Upper lobe of left lung (tissue), 6 donors: ENCODE results near the gene ITK. TPM values are rescaled to one million over a fixed set of nuclear protein-coding genes. Genes with fewer than 3 reads are reported as not detected.

Experiments
- ATAC-seq, 2 donors: fragments of 200-7000 bp; cut with Tn5 transposase; one replicate each; pipeline ENCODE4 v1.9.1; 2022; ENCODE audit warnings: mild to moderate bottlenecking in 2 of 2, moderate library complexity in 2 of 2; ENCODE audit not compliant: low FRiP score in 2 of 2
- DNase-seq, 2 donors: peaks; one replicate each; pipeline ENCODE4 v3.0.0-alpha.2; 2019 to 2020
- H3K27ac ChIP-seq, 4 donors: fragments of 200-600 bp; sonication (generic); one replicate each; pipeline ENCODE4 v1.5.1; 2016 to 2019
- H3K27me3 ChIP-seq, 4 donors: fragments of 200-600 bp; sonication (generic); one replicate each; pipeline ENCODE4 v1.5.1; 2017 to 2019
- H3K36me3 ChIP-seq, 4 donors: fragments of 200-600 bp; sonication (generic); one replicate each; pipeline ENCODE4 v1.5.1; 2016 to 2019
- H3K4me1 ChIP-seq, 4 donors: fragments of 200-600 bp; sonication (generic); one replicate each; pipeline ENCODE4 v1.5.1; 2018 to 2019
- H3K4me3 ChIP-seq, 4 donors: fragments of 200-600 bp; sonication (generic); one replicate each; pipeline ENCODE4 v1.5.1; 2017 to 2019; ENCODE audit warnings: mild to moderate bottlenecking in 2 of 4, moderate library complexity in 1 of 4
- H3K9me3 ChIP-seq, 4 donors: fragments of 200-600 bp; sonication (generic); one replicate each; pipeline ENCODE4 v1.5.1; 2018 to 2019
- CTCF ChIP-seq, 6 experiments: fragments of 450-650 bp in 4 of 6; fragments of 200-600 bp in 2 of 6; sonication (generic) in 2 of 6; IDR thresholded peaks; one replicate each; pipeline ENCODE4 v1.5.1; 2016 to 2019; ENCODE audit warnings: antibody characterized with exemption in 6 of 6
- EP300 ChIP-seq, 4 donors: sonication (generic); formaldehyde crosslinking; IDR thresholded peaks; one replicate each; pipeline ENCODE4 v1.5.1; 2017; ENCODE audit warnings: antibody characterized with exemption in 4 of 4, control low read depth in 2 of 4
- POLR2A ChIP-seq, 4 donors: fragments of 450-650 bp; IDR thresholded peaks; one replicate each; pipeline ENCODE4 v1.5.1; 2016 to 2017; ENCODE audit warnings: antibody characterized with exemption in 4 of 4, mild to moderate bottlenecking in 2 of 4
- POLR2AphosphoS5 ChIP-seq, 2 donors: sonication (generic); formaldehyde crosslinking; IDR thresholded peaks; one replicate each; pipeline ENCODE4 v1.5.1; 2017; ENCODE audit warnings: antibody characterized with exemption in 2 of 2
- WGBS, 2 donors: methylation state at CpG; one replicate each; pipeline ENCODE4 v1.1.5; 2017 to 2018; 5-methylcytosine and 5-hydroxymethylcytosine counted together
- total RNA-seq, 6 donors: library from RNA; depleted of rRNA in 4 of 6; stranded (reverse); fragments of >200 nt in 4 of 6; gene quantifications; one replicate each; pipeline versions ENCODE4 v1.1.0 to v1.2.1, GENCODE V29; 2016 to 2021
- donor health status: DM: no; HTN: no; CAD: no; lungs with moderate emphysema.
- donor health status: DM: no; HTN: yes; CAD: no; lungs with severe emphysema.

ITK gene
- total RNA-seq, 6 donors from 2014 or later: 5.0 to 15.2 (median 7.0) TPM

DNA sequence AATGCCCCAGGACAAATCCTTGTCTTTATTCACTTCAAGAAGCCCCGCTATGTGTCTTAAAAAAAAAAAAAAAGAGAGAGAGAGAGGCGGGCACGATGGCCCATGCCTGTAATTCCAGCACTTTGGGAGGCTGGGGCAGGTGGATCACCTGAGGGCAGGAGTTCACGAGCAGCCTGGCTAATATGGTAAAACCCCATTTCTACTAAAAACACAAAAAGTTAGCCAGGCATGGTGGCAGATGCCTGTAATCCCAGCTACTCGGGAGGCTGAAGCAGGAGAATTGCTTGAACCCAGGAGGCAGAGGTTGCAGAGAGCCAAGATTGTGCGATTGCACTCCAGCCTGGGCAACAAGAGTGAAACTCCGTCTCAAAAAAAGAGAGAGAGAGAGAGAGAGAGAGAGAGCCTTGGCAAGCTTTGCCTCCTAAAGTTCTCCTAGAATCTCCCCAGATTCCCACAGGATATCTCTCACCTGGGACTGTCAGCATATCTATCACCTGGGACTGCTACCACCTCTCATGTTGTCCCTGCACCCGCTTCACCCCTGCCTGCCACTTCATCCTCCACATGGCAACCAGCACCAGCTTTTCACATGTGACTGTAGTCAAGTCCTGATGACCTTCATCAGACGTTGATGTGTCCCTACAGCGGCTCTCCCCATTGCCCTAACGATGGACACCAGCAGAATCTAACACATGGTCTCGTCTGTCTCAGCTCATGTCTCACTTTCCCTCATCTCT is 5.8 kb downstream of the ITK start:
- Histone ChIP-seq H3K4me1 (no peaks in the 10 kb centered on the region), H3K36me3 (no peaks in the 10 kb centered on the region), H3K4me3 (no peak overlapping the region), H3K27me3 (no peaks in the 10 kb centered on the region), H3K27ac (no peak overlapping the region), H3K9me3 (no peaks in the 10 kb centered on the region)
- WGBS, 2 donors: 74 to 80% methylated on average over 12 of the region's 12 CpGs
- TF ChIP-seq POLR2A (IDR thresholded peaks at IDR 0.05) (no peak), CTCF (IDR thresholded peaks at IDR 0.05) (no peak), EP300 (IDR thresholded peaks at IDR 0.05) (no peak), POLR2AphosphoS5 (IDR thresholded peaks at IDR 0.05) (no peak)
- ATAC-seq: no peak
- DNase-seq: no peak

GRCh38 chr5:157187046-157187754 is 6.6 kb downstream of the ITK start:
- Histone ChIP-seq H3K9me3 (no peaks in the 10 kb centered on the region), H3K4me1 (no peaks in the 10 kb centered on the region), H3K36me3 (no peaks in the 10 kb centered on the region), H3K27ac (no peak overlapping the region), H3K27me3 (no peaks in the 10 kb centered on the region), H3K4me3 (no peak overlapping the region)
- no peak for ATAC-seq
- DNase-seq: no peak
- no peak for TF ChIP-seq EP300 (IDR thresholded peaks at IDR 0.05)
- TF ChIP-seq CTCF (IDR thresholded peaks at IDR 0.05): no peak
- TF ChIP-seq POLR2AphosphoS5 (IDR thresholded peaks at IDR 0.05): no peak
- TF ChIP-seq POLR2A (IDR thresholded peaks at IDR 0.05): no peak
- 60 to 63% methylated on average over 5 of the region's 5 CpGs for WGBS, 2 donors

GRCh38 chr5:157188270-157188669 is 7.6 kb downstream of the ITK start:
- Histone ChIP-seq H3K4me1 (no peaks in the 10 kb centered on the region), H3K9me3 (no peaks in the 10 kb centered on the region), H3K27me3 (no peaks in the 10 kb centered on the region), H3K36me3 (no peaks in the 10 kb centered on the region), H3K27ac (no peak overlapping the region), H3K4me3 (no peak overlapping the region)
- DNase-seq (no peak), ATAC-seq (no peak)
- TF ChIP-seq CTCF (IDR thresholded peaks at IDR 0.05) (no peak), POLR2A (IDR thresholded peaks at IDR 0.05) (no peak), EP300 (IDR thresholded peaks at IDR 0.05) (no peak), POLR2AphosphoS5 (IDR thresholded peaks at IDR 0.05) (no peak)

- H3K4me3 ChIP-seq: no peak overlapping the region
- TF ChIP-seq POLR2A (IDR thresholded peaks at IDR 0.05) (no peak), POLR2AphosphoS5 (IDR thresholded peaks at IDR 0.05) (no peak), CTCF (IDR thresholded peaks at IDR 0.05) (no peak), EP300 (IDR thresholded peaks at IDR 0.05) (no peak)
- no peak overlapping the region for H3K27ac ChIP-seq
- 84 to 88% methylated on average over 7 of the region's 7 CpGs for WGBS, 2 donors
- no peaks in the 10 kb centered on the region for H3K9me3 ChIP-seq
- H3K36me3 ChIP-seq: no peaks in the 10 kb centered on the region
- ATAC-seq: no peak
- H3K4me1 ChIP-seq: no peaks in the 10 kb centered on the region
- DNase-seq: no peak
- no peaks in the 10 kb centered on the region for H3K27me3 ChIP-seq
Measured at GRCh38 chr5:157189223-157189622, 8.6 kb downstream of the ITK start.
